KG1 (cell line): Measurements from ENCODE around the gene C2CD2.

ENCODE experiments used
- DNase-seq: peaks from one replicate; lab custom pipeline; 2025; lab: John Stamatoyannopoulos, UW

Gene C2CD2

DNA sequence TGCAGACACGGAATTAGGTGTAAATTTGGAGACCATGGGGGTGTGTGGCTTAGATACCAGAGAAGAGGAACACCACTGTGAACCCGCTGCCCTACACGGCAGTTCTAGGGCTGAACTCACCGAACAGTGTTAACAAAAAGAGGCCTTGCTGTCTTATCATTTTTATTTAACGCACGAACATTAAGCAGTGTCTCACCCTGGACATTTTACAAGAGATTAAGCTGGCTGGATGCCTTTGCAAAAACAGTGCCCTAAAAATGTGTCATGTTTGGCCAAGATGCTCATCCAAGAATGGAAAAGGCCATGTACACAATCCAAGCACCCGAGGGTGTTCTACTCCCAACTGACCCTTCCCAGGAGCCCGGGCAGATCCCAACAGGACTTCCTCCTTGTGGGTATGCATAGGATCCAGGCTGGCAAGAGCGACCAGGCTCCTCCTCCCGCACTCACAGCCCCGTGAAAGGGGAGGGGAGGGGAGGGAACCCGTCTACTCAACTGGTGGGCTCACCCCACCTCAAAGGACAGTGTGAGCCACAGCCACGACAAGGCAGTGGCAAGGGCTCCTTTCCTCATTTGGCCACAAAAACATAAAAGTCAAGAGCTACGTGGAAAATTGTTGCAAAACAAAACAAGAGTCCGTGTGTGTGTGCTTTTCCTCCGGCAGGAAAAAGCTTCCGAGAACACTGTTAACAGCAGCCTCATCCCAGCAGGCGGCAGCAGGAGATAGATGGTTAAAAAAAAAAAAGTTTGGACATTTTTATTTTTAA is 20.3 kb downstream of the C2CD2 start:
- DNase-seq, result no peak

DNA sequence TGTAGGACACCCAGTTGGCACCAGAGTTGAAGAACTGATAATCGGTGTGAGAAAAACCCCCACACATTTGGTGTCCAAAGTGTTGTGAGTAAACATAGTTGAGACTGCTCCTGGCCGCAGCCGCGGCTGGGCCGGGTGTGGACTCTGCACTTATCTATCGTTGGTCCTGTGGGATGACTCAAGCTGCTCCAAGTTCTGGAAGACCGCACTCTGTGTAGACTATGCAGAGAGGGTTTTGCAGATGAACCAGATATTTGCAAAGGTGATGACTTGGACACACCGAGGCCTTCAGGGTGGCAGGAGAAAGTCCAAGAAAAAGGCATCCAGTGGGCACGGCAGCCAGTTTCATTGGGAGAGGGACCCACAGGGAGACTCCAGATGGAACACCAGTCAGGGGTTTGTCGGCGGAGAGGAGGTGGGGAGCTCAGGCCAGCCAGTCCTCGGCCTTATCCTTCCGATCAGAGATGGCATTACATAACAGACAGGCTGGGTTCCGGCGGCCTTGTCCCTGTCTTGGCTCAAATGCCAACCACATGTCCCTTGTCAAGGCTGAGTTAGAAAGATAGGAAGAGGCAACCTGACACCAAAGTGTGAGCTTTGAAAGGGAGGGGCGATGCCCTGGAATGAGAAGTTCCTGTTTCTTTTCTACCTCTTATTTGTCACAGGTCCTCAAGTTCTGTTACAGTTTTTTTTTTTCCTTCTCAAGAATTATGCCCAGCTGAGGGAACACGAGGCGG is 21.1 kb downstream of the C2CD2 start:
- DNase-seq, result peak; percentile 49

DNA sequence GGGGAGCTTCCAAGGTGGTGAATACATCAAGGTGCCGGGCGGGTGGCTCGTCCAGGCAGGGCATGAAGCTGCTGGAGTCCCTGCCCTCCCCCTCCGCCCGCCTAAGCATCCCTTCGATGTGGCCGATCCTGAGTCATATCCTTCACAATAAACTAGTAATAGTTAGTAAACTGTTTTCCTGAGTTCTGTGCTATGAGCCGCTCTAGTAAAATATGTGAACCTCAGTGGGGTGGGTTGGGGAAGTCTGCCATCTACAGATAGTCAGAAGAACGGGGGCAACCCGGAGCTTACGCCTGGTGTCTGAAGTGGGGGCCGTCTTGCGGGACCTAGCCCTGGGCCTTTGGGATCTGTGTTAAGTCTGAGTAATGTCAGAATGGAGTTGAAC is 21.6 kb downstream of the C2CD2 start:
- no peak for DNase-seq

DNA sequence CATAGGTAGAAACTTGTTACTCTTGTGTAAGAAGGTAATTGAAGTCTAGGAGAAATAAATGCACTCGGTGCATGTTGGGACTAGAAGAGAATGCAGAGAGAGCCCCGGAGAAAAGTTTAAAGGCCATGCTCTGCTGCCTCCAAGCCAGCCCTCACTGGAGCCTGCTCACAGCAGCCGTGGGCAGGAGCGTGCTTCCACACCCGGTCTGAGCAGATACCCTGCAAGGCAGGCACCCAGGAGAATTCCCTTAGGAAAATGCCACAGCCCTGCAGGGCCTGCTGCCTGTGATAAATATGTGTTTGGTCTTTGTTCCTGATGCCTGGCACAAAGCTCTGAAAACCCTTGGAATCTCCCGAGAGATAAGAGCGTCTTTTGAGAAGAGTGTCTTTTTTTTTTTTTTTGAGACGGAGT is 22.8 kb downstream of the C2CD2 start:
- DNase-seq, result no peak

DNA sequence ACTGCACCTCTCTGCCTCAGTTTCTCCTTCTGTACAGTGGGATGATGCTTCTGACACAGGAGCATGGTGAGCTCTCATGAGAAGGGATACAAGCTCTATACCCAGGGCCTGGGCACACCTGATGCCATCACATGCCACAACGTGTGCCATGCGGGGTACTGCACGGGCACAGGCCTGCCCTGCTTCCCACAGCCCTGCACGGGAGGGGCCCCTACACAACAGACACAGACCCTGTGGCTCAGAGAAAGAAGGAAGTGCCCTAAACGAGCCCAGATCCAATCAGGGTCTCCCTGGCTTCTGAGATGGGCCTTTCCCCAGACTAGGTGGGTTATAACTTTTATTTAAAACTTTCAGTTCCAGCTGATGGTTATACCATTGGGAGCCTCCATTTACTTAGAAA is 24.6 kb downstream of the C2CD2 start:
- DNase-seq, result peak; percentile 28

DNA sequence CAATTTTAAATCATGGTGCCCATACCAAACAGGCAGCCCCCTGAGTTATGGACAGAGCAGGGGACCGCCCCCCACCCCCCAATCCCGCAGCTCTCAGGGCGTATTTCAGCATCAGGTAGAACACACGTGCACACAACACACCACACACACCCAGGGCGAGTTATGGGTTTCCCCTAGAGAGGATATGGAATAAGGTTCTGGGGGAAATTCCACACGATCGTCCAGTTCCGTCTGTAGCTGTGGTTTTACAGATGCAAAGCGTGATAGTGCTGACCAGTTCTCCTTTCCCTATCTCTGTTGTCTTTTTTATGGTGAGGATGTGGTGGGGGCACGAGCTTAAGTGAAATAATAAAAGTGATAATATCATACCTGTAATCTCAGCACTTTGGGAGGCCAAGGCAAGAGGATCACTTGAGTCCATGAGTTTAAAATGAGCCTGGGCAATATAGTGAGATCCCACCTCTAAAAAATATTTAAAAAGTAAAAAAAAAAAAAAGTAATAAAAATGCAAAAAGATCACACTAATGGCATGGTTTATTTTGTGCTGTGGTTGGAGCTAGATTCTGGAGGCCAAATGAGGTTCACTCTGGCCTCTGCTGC is 25.1 kb downstream of the C2CD2 start:
- DNase-seq, result no peak

DNA sequence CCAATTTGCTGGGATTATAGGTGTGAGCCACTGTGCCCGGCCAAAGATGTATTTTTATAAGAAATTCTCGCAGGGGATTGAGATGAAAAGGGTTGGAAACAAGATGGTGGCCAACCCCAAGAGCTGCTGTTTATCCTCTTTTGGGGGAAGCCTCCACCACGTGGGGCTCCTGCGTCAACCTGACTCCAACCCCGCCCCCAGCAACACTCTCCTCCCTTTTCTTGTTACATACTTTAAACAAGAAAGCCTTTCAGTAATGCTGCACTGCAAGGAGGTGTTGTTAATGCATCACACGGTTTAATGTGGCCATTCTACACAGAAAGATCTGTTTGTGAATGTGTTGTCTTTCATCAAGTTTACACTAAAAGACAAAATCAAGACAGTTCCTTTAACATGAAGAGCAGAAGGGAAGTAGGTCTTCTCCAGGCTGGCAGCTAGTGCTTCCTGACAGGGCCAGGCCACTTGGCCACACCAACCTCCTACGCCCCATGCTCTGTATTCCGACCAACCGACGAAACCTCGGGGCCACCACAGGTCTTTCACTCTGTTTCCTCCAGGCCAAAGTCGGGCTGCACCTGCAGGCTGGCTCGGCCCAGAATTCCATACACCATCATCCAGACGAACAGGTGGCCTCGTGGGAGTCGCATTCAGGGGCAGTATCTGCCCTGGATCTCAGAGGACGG is 25.9 kb downstream of the C2CD2 start:
- DNase-seq, result peak; percentile 19

DNA sequence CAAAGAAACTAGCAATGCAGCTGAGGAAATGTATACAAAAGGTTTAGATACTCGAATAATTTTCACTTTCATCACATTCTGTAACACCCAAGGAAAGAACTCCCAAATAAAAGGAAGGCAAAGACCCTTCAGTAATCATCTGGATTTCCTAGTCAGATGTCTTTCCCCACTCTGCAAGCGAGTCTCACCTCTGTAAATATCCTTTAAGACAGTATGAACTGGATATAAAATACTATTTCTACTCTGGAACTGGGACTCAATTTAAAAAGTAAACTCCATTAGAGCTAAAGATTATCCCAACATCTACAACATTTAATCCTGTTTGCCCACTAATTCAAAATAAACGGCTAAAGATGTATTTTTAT is 27.0 kb downstream of the C2CD2 start:
- DNase-seq, result no peak

DNA sequence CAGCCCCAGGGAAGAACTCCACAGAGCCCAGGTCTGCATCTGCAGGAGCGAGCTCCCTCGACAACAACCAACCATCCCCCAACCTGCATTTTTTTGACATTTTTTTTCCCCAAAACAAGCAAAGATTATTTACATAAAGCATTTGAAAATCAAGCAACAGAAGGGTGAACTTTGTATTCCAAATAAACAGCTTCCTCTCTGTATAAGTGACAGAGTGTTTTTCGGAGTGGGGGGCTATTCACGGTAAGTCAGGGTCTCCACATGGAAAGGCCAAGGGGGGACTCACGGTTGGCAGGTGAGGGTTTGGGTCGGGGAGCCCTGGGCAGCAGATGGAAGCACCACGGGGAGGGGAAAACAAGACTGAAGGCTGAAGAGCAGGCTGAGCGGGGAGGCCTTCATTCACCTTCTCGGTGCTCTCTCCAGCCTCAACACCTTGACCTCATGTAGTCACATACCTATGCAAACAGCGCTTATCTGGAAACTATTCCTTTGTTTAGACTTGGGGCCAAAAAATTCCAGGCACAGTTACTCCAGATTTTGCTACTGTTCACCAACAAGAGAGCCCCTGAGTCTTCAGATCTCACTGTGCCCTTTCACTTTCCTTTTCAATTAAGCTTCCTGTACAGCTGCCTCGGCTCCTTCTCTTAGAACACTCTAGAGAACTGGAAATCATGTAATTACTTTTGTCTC is 27.6 kb downstream of the C2CD2 start:
- no peak for DNase-seq

DNA sequence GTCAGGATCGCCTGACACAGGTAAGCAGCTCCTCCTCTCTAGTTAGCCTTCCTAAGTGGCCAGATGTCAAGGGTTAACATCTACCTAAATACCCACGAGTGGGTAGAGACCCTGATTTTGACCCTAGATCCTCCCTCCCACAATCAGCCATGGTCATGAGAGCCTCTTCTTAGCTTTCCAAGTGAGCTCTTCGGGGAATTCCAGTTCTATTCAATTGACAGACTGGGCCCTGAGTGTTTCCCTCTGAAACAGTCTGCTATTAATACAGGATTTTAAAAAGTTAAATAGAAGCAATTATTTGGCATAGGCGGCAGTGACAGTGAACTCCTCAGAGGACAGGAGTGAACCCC is 28.1 kb downstream of the C2CD2 start:
- DNase-seq, result no peak

DNA sequence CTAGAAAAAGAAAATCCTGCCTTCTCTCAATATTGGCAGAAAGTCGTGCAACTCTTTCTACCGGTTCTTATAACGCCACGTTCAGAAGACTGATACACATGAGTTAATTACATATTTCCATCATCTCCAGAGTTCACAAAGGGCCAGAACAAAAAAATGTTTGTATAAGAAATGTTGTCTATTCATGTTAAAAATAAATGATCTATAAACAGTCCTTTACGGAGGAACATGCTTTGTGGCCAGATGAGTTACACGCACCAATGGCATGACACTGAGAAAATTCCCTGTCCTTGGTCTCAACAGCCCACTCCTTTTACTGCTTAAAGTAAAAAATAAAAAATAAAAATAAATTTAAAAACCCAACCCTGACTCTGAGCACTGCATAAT is 29.5 kb downstream of the C2CD2 start:
- DNase-seq, result no peak

DNA sequence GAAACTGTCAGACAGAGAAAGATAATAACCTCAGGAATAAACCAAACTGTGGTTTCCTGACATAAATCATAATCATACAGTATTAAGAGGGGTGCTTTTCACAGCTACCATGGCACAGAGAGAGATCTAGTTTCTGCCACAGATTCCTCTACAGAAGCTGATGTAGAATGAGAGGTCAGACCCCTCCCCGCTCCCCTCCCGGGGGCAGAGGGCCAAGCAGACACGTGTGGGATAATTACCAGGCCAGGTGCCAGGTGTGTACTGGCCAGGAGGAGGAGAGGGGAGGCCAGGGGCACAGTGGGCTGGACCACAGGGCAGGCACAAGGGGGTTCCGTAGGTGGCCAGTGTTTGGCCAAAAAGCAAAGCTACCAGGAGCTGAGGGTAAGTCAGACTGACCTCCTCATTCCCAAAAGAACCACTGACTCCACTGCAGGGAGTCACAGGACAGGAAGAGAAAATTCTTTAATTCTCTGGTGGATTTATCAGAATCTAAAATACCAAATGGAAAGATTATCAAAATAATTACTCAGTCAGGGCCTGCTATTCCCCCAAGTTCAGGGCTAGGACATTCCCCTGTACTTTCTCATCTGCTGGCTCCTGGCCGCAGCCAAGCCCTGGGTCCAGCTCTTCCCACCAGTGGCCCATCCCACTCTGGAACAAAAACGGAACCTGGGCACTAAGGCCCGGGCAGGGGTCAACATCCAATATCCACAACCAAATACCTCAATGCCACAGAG is 30.0 kb downstream of the C2CD2 start:
- peak; percentile 47 for DNase-seq

DNA sequence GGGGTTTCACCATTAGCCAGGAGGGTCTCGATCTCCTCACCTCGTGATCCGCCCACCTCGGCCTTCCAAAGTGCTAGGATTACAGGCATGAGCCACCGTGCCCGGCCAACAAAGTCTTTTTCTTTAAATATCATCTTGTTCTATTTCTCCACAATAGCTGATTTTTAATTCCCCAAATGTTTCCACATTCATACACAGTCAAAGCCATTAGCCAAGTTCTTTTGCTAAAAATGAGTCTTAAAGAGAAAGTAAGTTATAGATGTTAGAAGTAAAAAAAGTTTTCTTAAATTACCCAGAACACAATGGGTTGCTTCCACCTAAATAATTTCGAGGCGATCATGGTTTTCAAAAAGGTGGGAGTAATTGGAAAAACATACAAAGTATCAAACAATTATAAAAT is 30.6 kb downstream of the C2CD2 start:
- DNase-seq, result no peak

DNA sequence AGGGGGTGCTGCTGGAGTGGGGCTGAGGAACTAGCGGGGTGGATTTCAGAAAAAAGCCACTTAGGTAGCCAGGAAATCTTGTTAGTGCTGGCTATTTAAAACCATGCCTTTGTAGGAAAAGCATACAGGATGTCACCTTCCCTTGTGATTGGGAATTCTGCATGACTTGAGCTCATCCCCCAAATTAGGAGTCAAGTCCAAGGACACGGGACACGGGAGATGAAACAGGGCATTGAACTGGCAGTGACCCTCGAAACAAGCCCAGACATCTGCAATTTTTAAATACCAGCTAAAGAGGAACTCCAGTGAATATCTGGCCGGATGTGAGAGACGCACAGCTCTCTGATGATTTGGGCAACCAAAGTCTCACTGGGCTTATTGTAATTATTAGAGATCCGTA is 32.8 kb downstream of the C2CD2 start:
- DNase-seq, result peak; percentile 17

DNA sequence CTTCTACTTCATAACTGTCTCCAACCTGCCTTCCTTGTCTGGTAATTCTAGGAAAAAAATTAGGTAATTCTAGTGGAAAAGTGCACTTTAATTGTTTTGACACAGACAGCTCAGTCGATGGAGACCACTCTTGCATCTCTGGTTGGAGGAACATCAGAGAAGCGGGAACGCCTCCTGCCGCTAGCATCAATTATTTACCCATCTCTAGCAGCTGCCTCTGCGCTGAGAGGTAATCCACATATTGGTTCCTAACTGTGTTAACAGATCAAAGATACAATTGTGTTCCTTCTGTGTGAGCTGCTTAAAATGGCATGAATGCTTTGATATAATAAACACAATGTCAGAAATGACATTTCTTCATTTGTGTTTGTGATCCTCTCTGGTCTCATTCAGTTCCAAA is 33.3 kb downstream of the C2CD2 start:
- DNase-seq, result no peak

DNA sequence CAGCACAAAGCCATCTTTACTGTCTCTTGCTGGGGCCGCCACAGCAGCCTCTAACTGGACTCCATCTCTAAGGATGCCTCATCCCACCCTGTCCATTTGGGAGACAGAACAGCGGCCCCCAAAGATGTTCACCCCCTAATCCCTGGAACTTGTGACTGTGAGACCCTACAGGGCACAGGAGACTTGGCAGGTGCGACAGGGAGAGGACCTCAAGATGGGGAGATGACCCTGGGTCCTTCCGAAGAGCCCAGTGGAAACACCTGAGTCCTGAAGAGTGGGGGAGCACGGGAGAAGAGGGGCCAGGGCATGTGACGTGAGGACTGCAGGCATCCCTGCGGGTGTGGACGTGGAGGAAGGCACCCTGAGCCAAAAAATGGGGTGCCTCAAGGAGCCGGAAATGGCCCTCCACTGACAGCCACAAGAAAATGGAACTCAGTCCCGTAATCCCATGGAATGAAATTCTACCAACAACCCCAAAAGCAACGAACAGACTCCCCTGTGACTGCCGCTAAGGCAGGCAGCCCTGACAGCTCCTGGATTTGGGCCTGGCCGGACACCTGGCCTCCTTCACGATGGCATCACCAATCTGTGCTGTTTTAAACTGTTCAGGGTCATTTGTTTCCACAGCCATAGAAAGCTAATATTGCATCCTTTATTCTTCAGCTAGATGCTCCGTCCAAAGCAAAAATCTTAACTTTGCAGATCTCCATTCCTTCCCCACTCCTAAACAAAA is 34.0 kb downstream of the C2CD2 start:
- no peak for DNase-seq

DNA sequence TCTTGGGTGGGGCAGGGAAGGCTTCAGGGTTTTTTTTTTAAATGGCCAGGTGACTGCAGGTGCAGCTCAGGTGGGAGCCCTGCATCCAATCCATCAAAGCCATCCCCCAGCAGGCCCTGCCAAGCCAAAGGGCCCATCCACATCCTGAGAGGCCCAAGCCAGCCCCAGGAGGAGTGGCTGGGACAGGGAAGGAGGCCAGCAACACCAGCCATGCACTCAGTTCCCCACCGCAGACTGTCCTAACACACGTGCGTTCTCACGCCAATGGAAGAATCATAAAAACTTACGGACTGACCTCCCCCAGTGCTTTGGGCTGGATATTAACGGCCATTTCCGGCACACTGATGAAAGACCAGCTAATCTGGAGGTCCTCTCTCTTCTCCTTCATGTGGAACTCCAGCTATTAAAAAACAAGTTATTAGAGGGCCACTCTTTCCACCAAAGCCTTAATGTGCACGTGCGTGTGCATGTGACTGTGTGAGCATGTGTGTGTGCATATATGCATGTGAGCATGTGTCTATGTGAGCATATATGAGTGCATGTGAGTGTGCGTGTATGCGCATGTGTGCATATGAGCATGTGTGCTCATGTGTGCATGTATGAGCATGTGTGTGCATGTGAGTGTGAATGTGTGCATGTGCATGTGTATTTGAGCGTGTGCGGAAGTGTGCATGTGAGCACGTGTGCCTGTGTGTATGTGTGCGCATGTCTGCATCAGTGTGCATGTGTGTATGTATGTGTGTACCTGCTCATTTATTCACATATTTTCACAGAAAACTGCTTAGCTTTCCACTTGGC is 35.1 kb downstream of the C2CD2 start:
- DNase-seq, result no peak

DNA sequence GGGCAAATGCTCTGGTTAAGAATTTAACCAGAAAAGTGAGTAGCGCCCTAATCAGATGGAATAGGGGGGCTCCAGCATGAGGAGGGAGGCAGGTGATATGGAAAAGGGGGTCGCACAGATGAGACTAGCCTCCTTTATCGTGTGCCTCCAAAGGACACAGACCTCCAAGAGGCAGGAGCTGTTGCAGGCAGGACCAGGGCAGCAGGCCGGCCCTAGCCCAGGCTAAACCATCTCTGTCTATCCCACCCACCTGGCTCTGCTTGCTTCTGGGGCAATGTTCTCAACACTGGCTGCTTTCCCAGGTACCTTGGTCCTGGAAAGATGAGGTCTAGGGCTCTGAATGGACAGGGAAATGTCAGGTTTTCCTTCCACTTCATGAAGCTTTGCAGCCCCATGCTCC is 36.3 kb downstream of the C2CD2 start:
- DNase-seq, result no peak

DNA sequence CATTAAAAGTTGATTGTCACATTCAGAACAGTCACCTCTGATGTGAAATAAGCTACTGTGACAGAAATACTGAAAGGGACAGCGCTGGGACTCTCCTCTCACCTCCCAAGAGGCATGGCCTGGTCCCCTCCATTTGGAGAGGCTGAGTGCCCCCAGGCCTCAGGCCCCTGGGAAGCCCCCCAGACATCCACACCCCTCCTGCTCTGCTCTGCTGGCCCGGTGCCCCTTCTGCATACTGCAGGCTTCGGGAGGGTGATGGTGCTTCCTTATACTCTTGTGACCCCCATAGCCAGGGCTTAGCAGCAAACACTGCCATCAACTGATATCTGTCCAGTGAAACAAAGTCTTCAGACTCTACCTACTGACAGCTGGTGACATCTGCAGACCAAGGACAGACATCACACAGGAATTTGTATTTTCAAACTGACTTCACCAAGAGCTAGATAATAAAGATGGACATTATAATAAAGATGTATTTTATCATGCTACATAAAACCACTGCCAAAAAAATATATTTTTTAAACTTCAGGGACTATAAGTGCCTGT is 36.9 kb downstream of the C2CD2 start:
- DNase-seq, result no peak

DNA sequence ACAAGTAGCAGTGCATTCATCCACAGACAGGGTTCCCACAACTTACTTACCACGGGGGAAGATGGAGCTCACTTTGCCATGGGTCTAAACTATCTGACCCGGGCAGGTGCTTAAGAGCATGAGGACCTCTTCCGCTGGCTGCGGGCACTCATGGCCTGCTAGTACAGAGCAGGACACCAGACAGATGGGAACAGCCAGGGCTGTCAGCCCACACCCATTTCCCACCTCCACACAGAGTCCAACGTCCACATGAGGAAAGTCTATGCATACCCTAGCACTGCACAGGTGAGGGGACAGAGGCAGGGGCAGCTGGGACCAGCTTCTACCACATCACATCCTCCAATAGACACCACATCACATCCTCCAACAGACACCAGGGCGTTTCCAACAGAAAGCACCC is 38.9 kb downstream of the C2CD2 start:
- no peak for DNase-seq
